HepG2 (cell line): ENCODE results near the gene FGD2. TPM values are rescaled to one million over a fixed set of nuclear protein-coding genes. Genes with fewer than 3 reads are reported as not detected.
A peak's percentile ranks its signal among the peaks of the same experiment; 100 is the strongest.

Experiments used
- ATAC-seq: fragments of 200-7000 bp; cut with Tn5 transposase; 3 replicates; pipeline ENCODE4 v1.9.1; 2020; ENCODE audit warnings: mild to moderate bottlenecking, moderate library complexity
- BruUV-seq: library from RNA; stranded (reverse); fragments of 400-500 nt; replicated peaks from 2 replicates; lab custom pipeline; 2021; lab: Mats Ljungman, UMichigan
- CTCF ChIA-PET: fragments of 300-600 bp; formaldehyde crosslinking; extraction: SDS; loops from one replicate; lab custom pipeline; 2021; ENCODE audit warnings: low total read pairs, inconsistent platforms, low intra/inter-chr PET ratio; lab: Yijun Ruan, JAX
- POLR2A ChIA-PET: fragments of 350-600 bp; sonication (Branson Sonifier 250); formaldehyde crosslinking; loops from one replicate; lab custom pipeline; 2020; ENCODE audit warnings: antibody characterized with exemption, inconsistent platforms; lab: Yijun Ruan, JAX
- DNase-seq: peaks from one replicate; pipeline ENCODE4 v3.0.0-alpha.2; 2015; ENCODE audit warnings: low spot score
- FAIRE-seq: peaks from 3 replicates; lab custom pipeline; 2011; peaks lifted over from hg19 to GRCh38; lab: Jason Lieb, UNC
- H2AFZ ChIP-seq: one replicate; pipeline ENCODE4 v1.6.1; 2011; ENCODE audit warnings: low read length, inconsistent platforms
- H3K27ac ChIP-seq: fragments of 300-600 bp; 3 replicates; pipeline ENCODE4 v1.8.0; 2011; ENCODE audit warnings: mixed run types, mild to moderate bottlenecking, mixed read lengths, low read length, inconsistent platforms; ENCODE audit not compliant: insufficient read depth; ENCODE audit errors: extremely low read length
- H3K27me3 ChIP-seq, 2 experiments: fragments of 200-600 bp in 1 of 2; 2 replicates in 1 of 2; 3 replicates in 1 of 2; pipeline versions ENCODE4 v1.6.0 to v1.8.0; 2011; ENCODE audit warnings: low read length in 2 of 2, mild to moderate bottlenecking in 2 of 2, moderate library complexity in 2 of 2, inconsistent platforms in 1 of 2; ENCODE audit not compliant: insufficient read depth in 2 of 2, control insufficient read depth in 1 of 2
- H3K36me3 ChIP-seq, 2 experiments: fragments of 200-600 bp in 1 of 2; replicated peaks in 1 of 2; 2 replicates in 1 of 2; 3 replicates in 1 of 2; pipeline versions ENCODE4 v1.5.1 to v1.8.0; 2011; ENCODE audit warnings: low read length in 2 of 2, inconsistent platforms in 1 of 2; ENCODE audit not compliant: insufficient read depth in 2 of 2, control insufficient read depth in 1 of 2
- H3K4me1 ChIP-seq: 2 replicates; pipeline ENCODE4 v1.5.1; 2012; ENCODE audit warnings: low read length, inconsistent platforms; ENCODE audit not compliant: insufficient read depth
- H3K4me2 ChIP-seq: 2 replicates; pipeline ENCODE4 v1.6.0; 2011; ENCODE audit warnings: low read depth, low read length, inconsistent platforms
- H3K4me3 ChIP-seq, 3 experiments: fragments of 200-600 bp in 1 of 3; sonication (generic), shearing (Covaris generic) in 1 of 3; replicated peaks in 1 of 3; 2 replicates each; pipeline ENCODE4 v1.5.1; 2011 to 2016; ENCODE audit warnings: low read length in 3 of 3, inconsistent platforms in 2 of 3, low read depth in 2 of 3, mild to moderate bottlenecking in 2 of 3, control low read depth in 1 of 3, mixed read lengths in 1 of 3; ENCODE audit not compliant: insufficient read depth in 1 of 3
- H3K79me2 ChIP-seq: one replicate; pipeline ENCODE4 v1.6.1; 2011; ENCODE audit warnings: low read length, inconsistent platforms; ENCODE audit not compliant: insufficient read depth
- H3K9ac ChIP-seq: 2 replicates; pipeline ENCODE4 v1.6.0; 2011; ENCODE audit warnings: mild to moderate bottlenecking, low read depth, low read length, inconsistent platforms; ENCODE audit not compliant: insufficient read depth
- H3K9me3 ChIP-seq: 2 replicates; pipeline ENCODE4 v1.5.1; 2012; ENCODE audit warnings: mild to moderate bottlenecking, low read length
- H4K20me1 ChIP-seq: 2 replicates; pipeline ENCODE4 v1.6.0; 2011; ENCODE audit warnings: inconsistent platforms, mild to moderate bottlenecking, low read length, moderate library complexity; ENCODE audit not compliant: insufficient read depth
- DRAP1 ChIP-seq: IDR thresholded peaks from 2 replicates; pipeline ENCODE4 v1.6.1; 2016; ENCODE audit warnings: missing genetic modification reagents, missing compliant biosample characterization
- GABPB1 ChIP-seq: IDR thresholded peaks from 2 replicates; pipeline ENCODE4 v1.6.1; 2016; ENCODE audit warnings: mild to moderate bottlenecking, missing genetic modification reagents, moderate library complexity, missing compliant biosample characterization
- IRX3 ChIP-seq: sonication (generic); formaldehyde crosslinking; IDR thresholded peaks from 2 replicates; pipeline ENCODE4 v1.8.1; 2023; ENCODE audit warnings: mild to moderate bottlenecking, low read depth, missing genetic modification reagents, borderline replicate concordance
- MLXIP ChIP-seq: sonication (generic); formaldehyde crosslinking; IDR thresholded peaks from 2 replicates; pipeline ENCODE4 v1.9.0; 2021; ENCODE audit warnings: missing genetic modification reagents, borderline replicate concordance
- NFKBIZ ChIP-seq: IDR thresholded peaks from 2 replicates; pipeline ENCODE4 v1.6.1; 2018; ENCODE audit warnings: missing genetic modification reagents, missing compliant biosample characterization
- SRSF9 ChIP-seq: fragments of 200-400 bp; formaldehyde crosslinking; IDR thresholded peaks from 2 replicates; pipeline ENCODE4 v1.6.1; 2018; ENCODE audit warnings: borderline replicate concordance, mild to moderate bottlenecking, low read depth, low read length; ENCODE audit not compliant: insufficient read depth, poor library complexity, severe bottlenecking
- TARDBP ChIP-seq: sonication (generic); formaldehyde crosslinking; IDR thresholded peaks from 2 replicates; pipeline ENCODE4 v1.8.0; 2022; ENCODE audit warnings: mild to moderate bottlenecking, missing genetic modification reagents
- THAP7 ChIP-seq: sonication (generic); formaldehyde crosslinking; IDR thresholded peaks from 2 replicates; pipeline ENCODE4 v1.8.1; 2023; ENCODE audit warnings: mild to moderate bottlenecking, missing genetic modification reagents
- ZBTB38 ChIP-seq: sonication (generic); formaldehyde crosslinking; IDR thresholded peaks from 2 replicates; pipeline ENCODE4 v1.5.1; 2020; ENCODE audit warnings: mild to moderate bottlenecking, missing genetic modification reagents
- ZNF230 ChIP-seq: sonication (generic); formaldehyde crosslinking; IDR thresholded peaks from 2 replicates; pipeline ENCODE4 v1.4.0; 2020; ENCODE audit warnings: mild to moderate bottlenecking, missing genetic modification reagents
- ZNF232 ChIP-seq: sonication (generic); formaldehyde crosslinking; IDR thresholded peaks from 2 replicates; pipeline ENCODE4 v1.4.0; 2020; ENCODE audit warnings: missing genetic modification reagents, borderline replicate concordance
- ZNF460 ChIP-seq: sonication (generic); formaldehyde crosslinking; IDR thresholded peaks from 2 replicates; pipeline ENCODE4 v1.5.1; 2020; ENCODE audit warnings: missing genetic modification reagents, mild to moderate bottlenecking, borderline replicate concordance
- ZNF687 ChIP-seq: sonication (generic); formaldehyde crosslinking; IDR thresholded peaks from 2 replicates; pipeline ENCODE4 v1.5.1; 2020; ENCODE audit warnings: mild to moderate bottlenecking, missing genetic modification reagents, moderate library complexity
- ZNF776 ChIP-seq: sonication (generic); formaldehyde crosslinking; IDR thresholded peaks from 2 replicates; pipeline ENCODE4 v1.4.0; 2020; ENCODE audit warnings: mild to moderate bottlenecking, missing genetic modification reagents
- WGBS: methylation state at CpG from one replicate; pipeline ENCODE4 v1.1.6; 2017; ENCODE audit warnings: low lambda C conversion rate; 5-methylcytosine and 5-hydroxymethylcytosine counted together
- in situ Hi-C: cut with HindIII; loops from 2 replicates; pipeline ENCODE4 v1.10.0; 2017; ENCODE audit warnings: low pct_unique_long_range_greater_than_20kb; ENCODE audit not compliant: extremely low pct_ligation_motif_present
- intact Hi-C: fragments of 100-400 bp; cut with micrococcal nuclease; formaldehyde crosslinking; loops from one replicate; pipeline ENCODE4 v1.10.0; 2022; ENCODE audit not compliant: unreplicated experiment
- polyA plus RNA-seq, 8 experiments: library from polyadenylated mRNA; depleted of rRNA in 3 of 8; stranded (reverse) in 7 of 8; unstranded in 1 of 8; fragments of >200 nt; fragmentation: Illumina TruSeq in 4 of 8; extraction: Trizol in 4 of 8; gene quantifications; 2 replicates each; pipeline versions ENCODE4 v1.2.1 to v1.2.3, GENCODE V29; 2011 to 2016; ENCODE audit warnings: low read depth in 4 of 8, missing spikeins in 1 of 8, mixed read lengths in 1 of 8; ENCODE audit not compliant: insufficient read depth in 1 of 8
- total RNA-seq, 5 experiments: library from RNA; depleted of rRNA; stranded (reverse); fragments of >200 nt; fragmentation: Illumina TruSeq; extraction: Trizol; gene quantifications; 2 replicates each; pipeline ENCODE4 v1.2.3, GENCODE V29; 2016; ENCODE audit warnings: low read depth in 1 of 5

The FGD2 gene
- total and polyA plus RNA-seq, 2 of the 13 experiments (the other 11 are each of a cell fraction or from before 2014, with no cell fraction given): not detected

- Histone ChIP-seq H4K20me1 (no peaks in the 10 kb centered on the region), H2AFZ (peak overlapping the region; percentile 24), H3K79me2 (no peaks in the 10 kb centered on the region), H3K4me2 (peak overlapping the region; percentile 18), H3K27ac (no peak overlapping the region), H3K36me3 (no peaks in the 10 kb centered on the region), H3K4me1 (peaks cover 75% of the 10 kb centered on the region), H3K9ac (no peak overlapping the region), H3K27me3 (no peaks in the 10 kb centered on the region), H3K9me3 (no peaks in the 10 kb centered on the region), H3K4me3 (no peak overlapping the region; a peak in 1 of 6 replicates)
- CTCF ChIA-PET: no interaction called here
- ATAC-seq: peak; percentile 48
- 77% methylated on average over 16 of the region's 17 CpGs for WGBS
- POLR2A ChIA-PET: interaction anchor here (0.6 to 1.4 kb wide), 4 partner anchors 9 to 103 kb away, joined by 3 to 6 read pairs (median 3); no protein-coding TSS in a partner anchor
- in situ Hi-C loops (no loop called here), intact Hi-C loops (no loop called here)
- no peak for DNase-seq
- BruUV-seq: no TSS peak
- no peak for FAIRE-seq
- TF ChIP-seq GABPB1 (CRISPR knock-in tag) (0 out of 2 replicates have a peak, but pooled peaks have one; percentile 17), ZNF232 (CRISPR knock-in tag) (no peak), MLXIP (CRISPR knock-in tag) (no peak), ZNF776 (no peak), ZNF230 (no peak), DRAP1 (CRISPR knock-in tag) (no peak), THAP7 (CRISPR knock-in tag) (no peak), NFKBIZ (no peak), ZNF687 (peak; percentile 48), TARDBP (CRISPR knock-in tag) (0 out of 2 replicates have a peak, but pooled peaks have one; percentile 32), SRSF9 (no peak), IRX3 (CRISPR knock-in tag) (no peak), ZNF460 (CRISPR knock-in tag) (no peak), ZBTB38 (CRISPR knock-in tag) (peak; percentile 76)
These were observed 63.2 kb downstream of the FGD2 start for GRCh38 chr6:37068356-37069270.
